ENCODE results near the gene POPDC2. TPM values are rescaled to one million over a fixed set of nuclear protein-coding genes. Genes with fewer than 3 reads are reported as not detected.

The POPDC2 gene
- total and polyA plus RNA-seq, 11 donors = 511 to 1,022 (median 768) TPM

DNA sequence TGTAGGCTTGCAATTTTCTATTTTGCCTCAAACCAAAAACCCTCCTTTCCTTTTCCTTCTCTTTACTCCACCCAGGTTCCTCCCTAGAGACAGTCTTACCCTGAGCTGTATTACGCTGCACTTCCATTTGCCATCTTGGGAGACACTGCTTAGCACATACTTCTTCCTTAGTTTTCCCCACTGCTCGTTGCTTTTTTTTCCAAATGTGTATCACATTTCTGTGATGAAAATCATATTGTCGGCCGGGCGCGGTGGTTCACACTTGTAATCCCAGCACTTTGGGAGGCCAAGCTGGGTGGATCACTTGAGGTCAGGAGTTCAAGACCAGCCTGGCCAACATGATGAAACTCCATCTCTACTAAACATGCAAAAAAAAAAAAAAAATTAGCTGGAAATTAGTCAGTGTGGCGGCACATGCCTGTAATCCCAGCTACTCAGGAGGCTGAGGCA lies 29.5 kb downstream of the POPDC2 start:
- H3K36me3 ChIP-seq = no peaks in the 10 kb centered on the region
- 62 to 83% (median 77%) methylated on average over 7 of the region's 7 CpGs for WGBS, 4 donors
- H3K9me3 ChIP-seq = no peaks in the 10 kb centered on the region
- no peak for DNase-seq
- peak in 3 of 4 donors; percentile 4 to 54 (median 13) for ATAC-seq
- H3K4me1 ChIP-seq = peaks cover 0 to 73% (median 43%) of the 10 kb centered on the region in 12 donors
- TF ChIP-seq, protein P1, sequence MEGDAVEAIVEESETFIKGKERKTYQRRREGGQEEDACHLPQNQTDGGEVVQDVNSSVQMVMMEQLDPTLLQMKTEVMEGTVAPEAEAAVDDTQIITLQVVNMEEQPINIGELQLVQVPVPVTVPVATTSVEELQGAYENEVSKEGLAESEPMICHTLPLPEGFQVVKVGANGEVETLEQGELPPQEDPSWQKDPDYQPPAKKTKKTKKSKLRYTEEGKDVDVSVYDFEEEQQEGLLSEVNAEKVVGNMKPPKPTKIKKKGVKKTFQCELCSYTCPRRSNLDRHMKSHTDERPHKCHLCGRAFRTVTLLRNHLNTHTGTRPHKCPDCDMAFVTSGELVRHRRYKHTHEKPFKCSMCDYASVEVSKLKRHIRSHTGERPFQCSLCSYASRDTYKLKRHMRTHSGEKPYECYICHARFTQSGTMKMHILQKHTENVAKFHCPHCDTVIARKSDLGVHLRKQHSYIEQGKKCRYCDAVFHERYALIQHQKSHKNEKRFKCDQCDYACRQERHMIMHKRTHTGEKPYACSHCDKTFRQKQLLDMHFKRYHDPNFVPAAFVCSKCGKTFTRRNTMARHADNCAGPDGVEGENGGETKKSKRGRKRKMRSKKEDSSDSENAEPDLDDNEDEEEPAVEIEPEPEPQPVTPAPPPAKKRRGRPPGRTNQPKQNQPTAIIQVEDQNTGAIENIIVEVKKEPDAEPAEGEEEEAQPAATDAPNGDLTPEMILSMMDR (IDR thresholded peaks at IDR 0.05) = no peak
- TF ChIP-seq POLR2A (IDR thresholded peaks at IDR 0.05) = no peak
- intact Hi-C loops (cut with DNase I) = no loop called here
- H3K27ac ChIP-seq = peak overlapping the region in 11 of 12 donors; percentile 2 to 84 (median 69)
- no peak overlapping the region for H3K4me3 ChIP-seq
- H3K27me3 ChIP-seq = no peaks in the 10 kb centered on the region

DNA sequence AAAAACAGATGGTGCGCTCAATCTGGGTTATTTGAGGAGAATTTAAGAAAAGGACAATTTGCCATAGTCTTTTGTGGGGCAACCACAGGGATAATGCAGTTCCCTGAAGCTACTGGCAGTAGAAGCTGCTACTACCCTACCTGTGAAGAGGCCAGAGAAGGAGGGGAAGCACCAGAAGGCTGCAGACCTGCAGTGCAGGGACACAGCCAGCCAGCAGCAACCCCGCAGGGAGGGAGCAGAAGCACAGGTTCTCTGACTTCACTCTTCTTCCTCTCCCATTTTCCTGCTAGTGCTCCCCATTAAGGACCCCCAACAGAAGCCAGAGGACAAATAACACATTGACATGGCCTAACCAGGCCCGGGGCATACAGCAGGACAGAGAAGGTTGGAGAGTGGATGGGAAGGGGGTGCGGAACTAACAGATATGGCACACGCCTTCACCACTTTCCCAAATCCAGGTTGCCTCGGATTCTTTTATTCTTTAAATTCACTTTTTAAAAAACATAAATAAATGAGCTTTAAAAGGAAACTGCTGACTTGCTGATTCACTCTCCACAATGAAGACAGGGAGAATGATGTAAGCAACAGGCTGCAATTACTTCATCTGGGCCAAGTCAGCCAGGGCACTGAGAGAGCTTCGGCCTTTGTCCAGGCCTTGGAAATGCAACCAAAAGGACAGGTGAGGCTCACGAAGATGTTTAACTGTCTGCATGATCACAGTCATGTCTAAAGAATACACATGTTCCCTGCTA lies 30.1 kb downstream of the POPDC2 start:
- Histone ChIP-seq H3K4me1 (peaks cover 0 to 72% (median 39%) of the 10 kb centered on the region in 12 donors), H3K27me3 (no peaks in the 10 kb centered on the region), H3K36me3 (no peaks in the 10 kb centered on the region), H3K27ac (peak overlapping the region in 11 of 12 donors; percentile 2 to 84 (median 69)), H3K4me3 (no peak overlapping the region), H3K9me3 (no peaks in the 10 kb centered on the region)
- TF ChIP-seq, protein P1 (IDR thresholded peaks at IDR 0.05) = no peak
- TF ChIP-seq POLR2A (IDR thresholded peaks at IDR 0.05) = no peak
- intact Hi-C loops (cut with DNase I) = no loop called here
- DNase-seq = no peak
- ATAC-seq = peak in 3 of 4 donors; percentile 5 to 48 (median 41)
- 71 to 86% (median 80%) methylated on average over 8 of the region's 8 CpGs for WGBS, 4 donors

DNA sequence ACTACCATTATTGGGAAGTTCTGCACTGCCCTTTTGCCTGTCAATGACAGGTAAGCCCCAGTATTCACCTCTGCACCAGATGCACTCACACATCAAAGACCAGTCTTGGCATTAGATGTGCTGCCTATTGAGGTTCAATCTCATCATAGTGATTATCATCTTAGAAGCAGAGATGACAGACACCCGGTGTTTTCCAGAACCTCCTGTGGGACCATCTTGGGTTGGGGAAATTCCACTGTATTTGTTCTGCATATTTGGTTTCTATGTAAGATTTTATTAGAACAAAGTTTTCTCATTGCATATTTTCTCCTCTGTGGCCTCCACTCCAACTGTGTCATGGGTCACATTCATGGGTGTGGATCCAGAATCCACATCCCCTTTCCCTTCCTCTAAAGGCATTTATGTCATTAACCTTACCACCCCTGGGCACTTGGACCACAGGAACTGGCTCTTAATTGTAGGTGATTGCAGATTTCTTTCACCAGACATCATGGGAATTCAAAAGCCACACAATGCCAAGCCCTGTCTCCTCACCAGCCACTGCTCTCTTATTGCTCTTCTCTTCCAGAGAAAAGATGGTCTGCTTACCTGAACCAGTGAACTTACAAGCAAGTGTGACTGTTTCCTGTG lies 31.5 kb downstream of the POPDC2 start:
- intact Hi-C loops (cut with DNase I) = loop anchor here in 1 of 10 donors (5.0 kb wide), 1 partner anchor 47 kb away; no protein-coding TSS in a partner anchor
- peak overlapping the region in 11 of 12 donors; percentile 41 to 84 (median 65) for H3K27ac ChIP-seq
- ATAC-seq (peak in 3 of 4 donors; percentile 24 to 41 (median 27)), DNase-seq (no peak)
- TF ChIP-seq POLR2A (IDR thresholded peaks at IDR 0.05) = no peak
- TF ChIP-seq, protein P1 (IDR thresholded peaks at IDR 0.05) = no peak
- peaks cover 0 to 72% (median 38%) of the 10 kb centered on the region in 12 donors for H3K4me1 ChIP-seq
- no peaks in the 10 kb centered on the region for H3K9me3 ChIP-seq
- no peaks in the 10 kb centered on the region for H3K36me3 ChIP-seq
- 45 to 62% (median 52%) methylated on average over 1 of the region's 1 CpG for WGBS, 4 donors
- H3K4me3 ChIP-seq = no peak overlapping the region
- H3K27me3 ChIP-seq = no peaks in the 10 kb centered on the region

DNA sequence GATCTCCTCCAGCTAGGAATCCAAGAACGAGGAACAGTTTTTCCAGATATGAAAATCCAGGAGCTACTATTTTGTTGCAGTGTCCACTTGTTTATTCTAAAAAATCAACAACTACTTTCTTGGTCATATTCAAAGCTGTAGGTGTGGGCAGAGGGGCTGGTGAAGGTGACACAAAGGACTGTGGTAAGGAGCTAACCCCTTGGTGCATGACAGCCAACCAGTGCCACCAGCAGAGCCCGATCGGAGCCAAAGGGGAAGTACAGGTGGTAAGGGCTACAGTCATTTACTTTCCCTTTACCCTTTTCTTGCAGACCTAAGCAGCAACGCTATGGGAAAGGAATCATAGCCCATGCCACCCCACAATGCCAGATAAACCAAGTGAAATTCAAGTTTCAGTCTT lies 32.0 kb downstream of the POPDC2 start:
- intact Hi-C loops (cut with DNase I) = loop anchor here in 1 of 10 donors (5.0 kb wide), 1 partner anchor 46 kb away; no protein-coding TSS in a partner anchor
- no peak overlapping the region for H3K4me3 ChIP-seq
- peak overlapping the region in 10 of 12 donors; percentile 36 to 84 (median 58) for H3K27ac ChIP-seq
- TF ChIP-seq POLR2A (IDR thresholded peaks at IDR 0.05) = no peak
- TF ChIP-seq, protein P1 (IDR thresholded peaks at IDR 0.05) = no peak
- ATAC-seq (no peak), DNase-seq (no peak)
- H3K9me3 ChIP-seq = no peaks in the 10 kb centered on the region
- H3K36me3 ChIP-seq = no peaks in the 10 kb centered on the region
- peaks cover 0 to 72% (median 38%) of the 10 kb centered on the region in 12 donors for H3K4me1 ChIP-seq
- H3K27me3 ChIP-seq = no peaks in the 10 kb centered on the region
- WGBS, 4 donors = 86 to 100% (median 95%) methylated on average over 4 of the region's 4 CpGs
